Dermis blood vessel endothelial cell (primary cell): ENCODE data around the gene NOL6. TPM values are rescaled to one million over a fixed set of nuclear protein-coding genes. Genes with fewer than 3 reads are reported as not detected.

Experiments used
- DNase-seq: peaks from one replicate; pipeline ENCODE4 v3.0.0; 2010
- total RNA-seq: library from RNA; depleted of rRNA; stranded (reverse); fragments of >200 nt; gene quantifications from 2 replicates; pipeline ENCODE4 v1.2.3, GENCODE V29; 2014

The NOL6 gene
- total RNA-seq, 1 donor from 2014 or later, result 15.5 TPM

DNA sequence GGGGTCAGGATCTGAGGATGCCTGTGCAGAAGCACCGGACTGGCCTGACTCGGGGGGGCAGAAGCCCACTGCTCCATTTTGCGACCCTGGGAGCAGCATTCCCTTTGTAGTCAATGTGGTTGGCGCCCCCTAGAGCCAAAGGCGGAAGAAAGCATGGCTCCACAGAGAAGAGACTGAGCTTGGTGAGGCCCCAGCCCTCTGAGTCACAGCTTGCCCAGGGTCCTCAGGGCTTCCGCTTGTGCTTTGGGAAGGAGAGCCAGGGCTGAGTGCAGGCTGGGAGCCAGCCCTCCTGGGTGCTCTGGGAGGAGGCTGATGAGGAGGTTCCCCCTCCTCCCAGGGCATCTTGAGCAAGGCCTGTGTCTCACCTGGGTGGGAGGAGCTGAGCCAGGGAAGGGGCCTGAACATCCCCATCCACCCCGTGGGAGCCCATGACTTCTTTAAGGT is 20.9 kb downstream of the NOL6 start:
- peak; percentile 85 for DNase-seq

DNA sequence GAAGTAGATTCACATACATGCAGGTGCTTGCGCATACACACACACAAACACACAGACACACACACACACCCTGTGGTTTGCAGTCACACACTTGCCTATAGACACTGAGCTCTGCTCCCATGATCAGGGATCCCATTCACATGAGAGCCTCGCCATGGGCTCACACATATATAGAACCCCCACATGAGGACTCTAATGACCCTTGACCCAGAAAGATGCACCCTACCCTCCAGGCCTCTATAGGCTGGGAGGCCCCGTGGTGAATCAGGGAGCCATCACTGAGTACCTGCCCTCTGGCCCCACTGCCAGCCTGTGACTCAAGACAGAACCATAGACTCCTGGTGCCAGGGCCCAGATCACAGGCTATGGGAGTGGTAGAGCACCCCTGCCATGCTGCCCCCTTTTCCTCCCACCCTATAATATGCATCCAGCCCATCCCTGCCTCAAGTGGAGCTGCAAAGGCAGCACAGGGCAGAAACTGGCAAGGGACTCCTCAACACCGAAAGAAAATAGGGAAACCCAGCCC is 23.0 kb downstream of the NOL6 start:
- DNase-seq, result no peak

DNA sequence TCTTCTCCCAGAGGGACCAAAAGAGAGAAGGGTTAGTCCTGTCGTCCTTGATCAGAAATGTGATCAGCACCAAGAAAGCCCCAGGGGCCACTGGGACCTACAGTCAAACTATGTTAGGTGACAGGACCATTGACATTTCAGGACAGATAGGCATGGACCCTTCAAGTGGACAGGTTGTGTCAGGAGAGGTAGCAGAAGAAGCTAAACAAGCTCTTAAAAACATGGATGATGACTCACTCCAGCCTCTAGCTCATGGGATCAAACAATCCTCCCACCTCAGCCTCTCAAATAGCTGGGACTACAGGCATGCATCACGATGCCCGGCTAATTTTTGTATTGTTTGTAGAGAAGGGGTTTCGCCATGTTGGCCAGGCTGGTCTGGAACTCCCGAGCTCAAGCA is 24.0 kb downstream of the NOL6 start:
- DNase-seq, result no peak

DNA sequence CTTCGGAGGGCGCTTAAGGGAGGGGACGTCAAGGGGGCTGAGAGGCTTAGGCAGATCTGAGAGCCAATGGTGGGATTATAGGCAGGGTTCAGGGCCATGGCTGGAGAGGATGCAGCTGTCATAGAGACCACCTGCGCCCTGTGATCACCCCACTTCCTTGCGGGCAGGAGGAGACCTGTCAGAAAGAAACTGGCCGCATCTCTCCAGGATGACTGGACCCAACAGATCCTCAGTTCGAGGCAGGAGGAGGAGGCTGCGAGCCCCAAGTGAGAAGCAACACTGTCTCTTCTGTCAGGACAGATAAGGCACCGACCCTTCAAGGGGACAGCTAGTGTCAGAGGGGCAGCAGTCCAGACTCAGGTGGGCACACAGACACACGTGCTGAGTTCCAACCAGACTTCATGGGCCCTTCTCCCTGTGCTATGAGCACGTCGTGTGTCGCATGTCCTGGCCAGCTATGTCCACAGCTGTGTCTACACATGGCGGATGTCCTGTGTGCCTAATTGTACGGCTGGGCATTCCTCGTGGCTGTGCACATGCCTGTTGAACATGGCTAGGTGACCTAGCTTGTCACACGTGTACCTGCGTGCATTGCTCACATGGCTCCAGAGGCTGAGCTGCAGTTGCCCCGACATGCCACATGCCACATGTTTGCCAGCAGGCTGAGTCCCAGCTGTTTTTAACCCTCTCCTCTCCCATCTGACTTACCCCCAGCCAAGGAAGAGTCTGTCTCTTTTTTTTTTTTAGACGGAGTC is 25.7 kb downstream of the NOL6 start:
- no peak for DNase-seq

DNA sequence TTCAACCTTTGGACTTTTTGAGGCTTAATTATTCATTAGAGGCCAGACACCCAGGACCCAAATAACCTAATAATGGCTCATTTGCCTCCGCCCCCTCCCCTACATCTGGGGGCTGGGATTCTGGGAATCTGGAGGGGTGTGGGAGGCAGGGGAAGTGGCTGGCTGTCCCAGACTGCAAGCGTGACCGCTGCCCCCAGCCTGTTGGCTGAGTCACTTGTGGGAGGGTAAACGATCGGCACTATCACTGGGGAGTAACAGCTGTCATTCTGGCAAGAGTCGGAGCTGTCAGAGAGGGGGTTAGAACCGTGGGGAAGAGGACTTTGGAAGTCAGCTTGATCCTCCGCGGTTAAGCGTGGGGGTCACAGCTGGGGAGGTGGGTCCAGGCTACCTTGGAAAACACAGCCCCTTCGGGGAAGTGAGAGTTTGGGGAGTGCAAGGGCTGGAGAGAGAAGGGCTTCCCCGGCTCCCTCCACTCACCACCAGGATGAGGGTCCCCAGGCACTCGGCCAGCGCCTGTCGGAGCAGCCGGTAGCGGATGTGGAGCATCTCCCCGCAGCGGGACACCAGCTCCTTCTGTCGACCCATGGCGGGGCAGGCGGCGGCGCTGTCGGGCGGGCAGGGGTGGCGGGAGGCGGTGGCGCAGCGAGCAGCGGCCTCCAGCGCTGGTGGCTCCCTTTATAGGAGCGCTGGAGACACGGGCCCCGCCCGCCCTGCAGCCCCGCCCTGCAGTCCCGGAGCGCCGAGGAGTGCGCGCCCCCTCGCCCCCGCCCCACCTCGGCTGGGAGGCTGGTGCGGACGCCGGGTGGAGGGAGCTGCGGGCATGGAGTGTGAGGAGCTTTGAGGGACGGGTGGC is 26.6 kb downstream of the NOL6 start, which contains the start of gene AQP3:
TSS of gene AQP3 (minus strand) at position 648 of the 853 bp plus-strand sequence. CDS start at position 585, 63 bp downstream.
- DNase-seq, result peak; percentile 59

DNA sequence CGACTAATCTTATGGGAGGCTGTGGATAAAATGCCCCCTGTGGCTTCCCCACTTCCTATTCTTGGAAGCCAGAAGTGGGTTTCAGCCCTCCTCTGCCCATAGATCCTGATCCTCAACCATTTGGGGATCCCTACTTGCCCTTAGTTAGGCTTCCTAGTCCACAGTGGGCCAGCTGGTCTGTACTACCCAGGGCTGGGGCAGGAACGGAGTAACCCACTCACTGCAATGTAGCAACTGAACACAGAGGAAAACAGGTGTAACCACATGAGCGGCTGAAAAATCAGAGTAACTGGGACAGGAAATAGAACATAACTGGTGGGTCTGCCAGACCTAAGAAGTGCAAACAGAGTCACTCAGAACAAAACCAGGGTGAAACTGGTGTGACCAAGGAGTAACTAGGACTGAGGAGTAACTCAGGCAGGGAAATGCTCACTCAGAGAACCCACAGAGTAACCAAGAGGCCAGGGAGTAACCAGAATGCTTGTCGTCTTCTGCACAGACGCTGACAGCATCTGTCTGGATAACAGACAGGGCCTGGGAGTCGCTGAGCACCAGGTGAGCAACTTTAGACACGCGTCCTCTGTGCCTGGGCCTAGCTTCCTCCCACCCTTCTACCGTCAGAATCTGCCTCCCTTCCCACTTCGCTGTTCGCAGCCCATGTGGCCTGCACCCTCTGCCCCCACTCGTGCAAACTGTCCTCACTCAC is 27.3 kb downstream of the NOL6 start:
- DNase-seq, result no peak

DNA sequence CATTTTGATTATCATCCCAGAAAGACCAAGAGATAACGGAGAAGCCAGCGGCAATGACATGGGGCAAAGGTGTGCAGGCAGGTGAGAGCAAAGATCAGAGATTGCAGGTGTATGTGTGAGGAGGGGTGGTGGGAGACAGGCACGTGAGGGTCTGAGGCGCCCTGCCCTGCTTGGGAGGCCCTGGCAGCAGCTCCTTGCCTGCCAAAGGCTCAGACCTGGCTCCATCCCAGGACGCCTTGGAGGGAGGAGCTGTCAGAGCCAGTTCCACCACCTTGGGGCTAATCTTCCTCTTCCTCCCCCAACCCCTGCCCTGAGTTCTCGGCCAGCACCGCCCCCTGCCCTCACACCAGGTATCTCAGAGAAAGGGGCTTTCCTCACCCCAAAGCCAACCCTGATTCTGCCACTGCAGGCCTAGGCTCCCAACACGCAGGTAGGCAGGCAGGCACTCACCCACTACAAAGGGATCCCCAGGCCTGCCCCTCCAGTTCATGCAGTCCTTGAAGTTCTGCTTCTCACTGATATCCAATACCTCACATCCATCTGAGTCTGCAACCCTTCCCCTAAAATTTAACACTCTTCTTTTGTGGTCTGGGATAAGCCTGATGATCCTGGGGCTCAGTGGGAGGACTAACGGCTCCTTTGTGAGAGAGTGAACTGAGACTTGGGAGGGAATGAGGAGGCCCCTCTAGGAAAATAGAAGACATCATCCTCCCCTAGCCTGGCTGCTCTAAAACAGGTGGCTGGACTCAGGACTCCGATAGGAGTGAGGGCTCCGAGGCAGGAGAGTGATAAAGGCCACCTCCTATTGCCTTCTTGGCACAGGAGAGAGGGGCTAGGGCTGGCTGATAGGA is 28.1 kb downstream of the NOL6 start:
- DNase-seq, result no peak

DNA sequence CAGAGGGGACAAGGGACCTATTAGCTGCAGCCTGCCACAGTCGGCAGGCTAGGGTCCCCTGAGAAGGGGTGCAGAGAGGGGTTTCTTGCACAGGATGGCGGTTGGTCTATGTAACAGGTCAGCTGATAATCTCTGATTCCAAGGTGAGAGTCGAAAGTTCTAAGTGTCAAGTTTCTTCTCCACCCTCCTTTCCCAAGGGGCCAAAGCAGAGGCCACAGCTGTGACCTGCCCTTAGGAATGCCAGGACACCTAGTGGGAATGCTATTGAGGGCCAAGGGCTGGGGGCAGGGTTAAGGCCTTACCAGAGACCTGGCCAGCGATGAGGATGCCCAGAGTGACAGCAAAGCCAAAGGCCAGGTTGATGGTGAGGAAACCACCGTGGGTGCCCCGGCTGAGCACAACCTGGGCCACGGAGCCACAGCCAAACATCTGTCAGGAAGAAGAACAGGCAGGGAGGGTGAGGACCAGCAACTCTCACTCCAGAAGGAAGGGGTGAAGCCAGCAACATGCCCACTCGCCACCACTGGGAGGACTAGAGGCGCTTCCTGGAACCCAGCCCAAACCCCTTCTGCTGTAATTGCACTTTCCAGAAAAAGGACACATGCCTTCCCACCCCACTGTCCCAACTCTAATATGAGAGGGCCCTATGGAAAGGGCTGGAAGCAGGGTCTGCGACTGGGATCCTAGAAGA is 30.1 kb downstream of the NOL6 start:
- DNase-seq, result no peak

DNA sequence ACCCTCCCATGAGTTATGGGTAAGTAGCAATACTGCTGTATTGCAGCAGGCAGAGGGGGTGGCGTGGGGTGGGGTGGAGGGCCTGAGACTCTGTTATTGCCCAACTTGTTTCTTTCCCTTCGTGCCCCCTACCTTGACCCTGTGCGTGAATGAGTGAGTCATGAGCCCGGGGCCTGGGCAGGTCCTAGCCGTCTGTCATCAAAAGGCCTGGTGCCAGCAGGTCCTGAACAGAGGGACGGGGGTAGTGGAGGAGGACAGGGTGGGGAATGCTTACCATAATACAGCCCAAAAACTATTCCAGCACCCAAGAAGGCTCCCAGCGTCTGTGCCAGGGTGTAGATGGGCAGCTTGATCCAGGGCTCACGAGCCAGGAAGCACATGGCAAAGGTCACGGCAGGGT is 30.7 kb downstream of the NOL6 start:
- peak; percentile 23 for DNase-seq

DNA sequence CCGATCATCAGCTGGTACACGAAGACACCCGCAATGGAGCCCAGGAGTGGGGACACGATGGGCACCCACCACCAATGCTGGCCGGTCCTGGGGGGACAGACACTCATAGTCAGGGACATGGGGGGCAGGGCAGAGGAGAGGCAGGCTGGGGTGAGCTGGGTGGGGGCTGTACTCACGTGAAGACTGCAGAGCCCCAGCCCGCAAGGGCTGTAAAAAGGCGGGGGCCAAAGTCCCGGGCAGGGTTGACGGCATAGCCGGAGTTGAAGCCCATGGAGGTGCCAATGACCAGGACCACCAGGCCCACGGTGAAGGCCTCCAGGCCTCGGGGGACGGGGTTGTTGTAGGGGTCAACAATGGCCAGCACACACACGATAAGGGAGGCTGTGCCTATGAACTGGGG is 31.6 kb downstream of the NOL6 start:
- no peak for DNase-seq

DNA sequence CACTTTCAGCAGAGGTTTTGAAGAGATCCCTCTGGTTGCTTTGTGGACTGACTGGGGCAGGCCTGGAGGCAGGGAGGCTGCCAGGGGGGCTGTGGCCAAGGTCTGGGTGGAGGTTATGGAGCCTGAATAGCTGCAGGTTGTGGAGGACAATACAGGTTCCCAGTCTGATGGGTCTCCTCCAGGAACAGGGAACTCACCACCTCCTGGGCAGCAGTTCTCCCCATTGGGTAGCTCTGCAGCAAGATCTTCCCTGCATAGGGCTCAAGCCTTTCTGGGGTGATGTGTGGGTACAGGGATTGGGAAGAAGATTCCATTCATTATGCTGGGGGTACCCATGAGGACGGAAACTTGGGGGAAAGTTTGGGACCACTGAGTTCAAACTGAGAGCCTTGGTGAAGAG is 33.1 kb downstream of the NOL6 start:
- no peak for DNase-seq

DNA sequence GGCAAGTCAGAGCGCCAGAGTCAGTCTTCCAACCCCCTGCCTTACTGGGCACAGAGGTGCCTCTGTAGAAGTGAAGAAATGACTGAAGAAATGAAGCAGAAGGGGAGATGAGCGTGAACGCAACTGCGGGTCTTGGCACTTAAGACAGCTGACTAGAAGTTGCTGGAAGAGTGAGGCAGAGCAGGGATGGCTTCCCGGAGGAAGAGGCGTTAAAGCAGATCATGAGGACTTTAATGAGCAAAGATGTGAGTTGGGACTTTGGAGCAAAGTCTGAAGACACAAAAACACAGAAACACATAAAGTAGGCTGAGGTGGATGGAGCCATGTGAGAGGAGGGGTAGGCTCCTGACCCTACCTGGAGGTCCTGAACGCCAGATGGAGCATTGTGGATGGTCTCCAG is 33.5 kb downstream of the NOL6 start:
- no peak for DNase-seq

DNA sequence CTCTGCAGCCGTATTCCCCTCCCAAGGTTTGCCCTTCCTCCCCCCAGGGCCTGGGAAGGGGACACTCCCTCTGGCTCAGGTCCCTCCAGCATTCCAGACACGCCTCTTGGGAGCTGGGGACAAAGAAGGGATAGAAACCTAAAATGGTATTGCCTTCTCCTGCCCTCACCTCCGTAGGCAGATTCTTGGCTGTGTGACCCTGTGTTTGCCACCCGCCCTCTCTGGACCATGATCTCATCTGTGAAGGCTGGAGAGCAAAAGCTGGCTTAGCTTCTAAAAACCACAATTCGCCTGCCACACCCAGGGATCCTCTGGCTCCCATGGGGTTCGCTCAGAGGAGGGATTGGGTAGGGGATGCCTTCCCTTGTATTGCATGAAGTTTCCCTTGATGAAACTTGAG is 34.0 kb downstream of the NOL6 start:
- DNase-seq, result no peak

DNA sequence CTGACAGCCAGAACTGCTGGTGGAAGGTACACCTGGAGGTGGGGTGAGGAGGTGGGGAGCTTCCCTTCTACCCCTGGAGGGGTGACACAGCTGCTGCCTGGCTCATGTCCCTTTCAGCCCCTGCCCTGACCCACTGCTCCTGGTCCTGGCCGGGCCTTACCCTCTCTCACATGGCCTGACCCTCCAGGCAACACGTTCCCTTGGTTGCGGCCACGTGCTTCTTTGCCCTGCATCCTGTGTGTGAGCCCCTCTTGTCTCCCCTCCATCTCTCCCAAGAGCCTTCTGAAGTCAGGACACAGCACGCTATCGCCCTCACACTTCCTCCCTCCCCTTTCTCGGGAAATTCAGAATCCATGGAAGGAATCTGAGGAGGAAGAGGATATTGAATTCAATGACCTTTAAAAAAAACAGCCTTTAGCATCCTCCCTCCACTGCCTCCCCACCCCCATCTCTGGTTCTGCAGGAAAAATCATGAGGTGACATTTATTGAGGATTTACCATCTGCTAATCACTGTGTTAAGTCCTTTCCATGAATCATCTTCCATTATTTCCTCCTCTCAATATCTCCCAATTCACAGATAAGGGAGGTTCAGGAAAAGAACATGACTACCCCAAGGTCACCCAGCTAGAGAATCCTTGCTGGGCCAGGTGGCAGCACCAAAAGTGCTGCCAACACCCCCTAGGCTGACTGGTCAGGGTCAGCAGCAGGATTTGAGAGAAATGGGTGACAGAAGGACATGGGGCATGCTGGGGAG is 34.6 kb downstream of the NOL6 start:
- peak; percentile 30 for DNase-seq

DNA sequence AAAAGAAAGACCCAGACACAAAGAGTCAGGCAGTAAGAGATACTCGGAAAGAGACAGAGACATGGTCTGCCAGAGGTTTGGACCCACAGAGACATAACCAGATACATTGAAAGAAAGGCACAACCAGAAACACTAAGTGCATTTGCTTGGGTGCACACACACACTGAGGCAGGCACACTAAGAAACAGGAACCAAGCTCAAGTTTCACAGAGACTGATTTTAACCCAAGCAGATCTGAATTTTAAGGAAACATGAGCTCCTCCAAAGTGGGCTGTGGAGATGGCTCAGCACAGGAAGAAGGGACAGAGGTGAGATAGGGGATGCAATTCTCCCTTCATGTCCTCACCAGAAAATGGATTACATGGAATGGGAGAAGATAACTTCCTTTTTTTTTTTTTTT is 35.8 kb downstream of the NOL6 start:
- no peak for DNase-seq

DNA sequence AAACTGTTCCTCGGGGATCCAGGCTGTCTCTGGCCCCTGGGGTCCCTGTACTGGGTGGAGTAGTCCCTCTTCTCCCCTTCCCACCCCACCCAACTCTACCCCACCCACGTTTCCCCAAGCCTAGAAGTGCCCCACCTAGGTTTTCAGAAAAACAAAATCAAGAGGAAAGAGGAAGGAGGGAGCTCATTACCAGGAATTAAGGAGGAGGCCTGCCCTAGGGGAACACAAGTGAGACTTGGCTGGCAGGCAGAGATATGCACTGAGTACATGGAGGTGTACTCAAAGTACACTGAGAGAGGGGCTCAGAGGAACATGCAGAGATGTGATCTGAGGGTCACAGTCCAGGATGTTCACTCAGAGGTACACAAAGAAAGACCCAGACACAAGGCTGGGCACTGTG is 36.5 kb downstream of the NOL6 start:
- no peak for DNase-seq

DNA sequence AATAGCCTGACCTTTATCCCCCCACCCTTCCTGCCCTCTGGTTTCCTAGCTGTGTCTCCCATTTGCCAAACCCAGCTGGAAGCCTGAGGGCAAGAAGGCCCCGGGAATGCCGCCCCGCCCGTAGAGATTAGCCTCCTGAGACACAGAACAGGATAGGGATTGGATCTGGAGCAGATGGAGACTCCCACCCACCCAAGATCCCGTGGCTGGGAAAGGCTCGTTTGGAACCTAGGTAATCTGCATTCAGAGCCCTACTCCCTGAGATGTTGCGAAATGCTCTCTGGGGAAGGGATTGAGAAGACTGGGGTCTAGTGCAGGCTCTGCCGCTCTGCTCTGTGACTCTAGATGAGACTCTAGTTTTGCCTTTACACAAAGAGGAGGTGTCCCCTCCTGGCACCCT is 37.3 kb downstream of the NOL6 start:
- no peak for DNase-seq

DNA sequence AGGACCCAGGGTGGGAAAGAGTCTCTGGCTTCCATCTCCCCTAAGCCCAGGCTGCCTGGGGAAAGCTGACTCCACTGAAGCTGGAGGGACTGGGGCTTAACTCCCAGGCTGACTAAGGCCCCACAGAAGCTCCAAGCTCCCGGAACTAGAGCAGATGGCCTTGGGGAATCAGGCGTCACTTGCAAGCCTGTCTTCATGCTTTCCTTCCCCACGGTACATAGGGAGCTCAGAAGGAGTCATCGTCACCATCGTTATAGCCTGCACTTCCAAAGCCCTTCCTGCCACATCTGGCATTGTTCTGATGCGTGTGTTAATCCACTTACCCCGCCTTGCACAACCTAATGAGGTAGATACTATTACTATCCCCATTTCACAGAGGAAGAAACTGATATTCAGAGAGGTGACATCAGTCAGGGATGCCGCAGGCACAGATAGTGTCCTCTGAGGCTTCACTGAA is 37.9 kb downstream of the NOL6 start:
- no peak for DNase-seq

DNA sequence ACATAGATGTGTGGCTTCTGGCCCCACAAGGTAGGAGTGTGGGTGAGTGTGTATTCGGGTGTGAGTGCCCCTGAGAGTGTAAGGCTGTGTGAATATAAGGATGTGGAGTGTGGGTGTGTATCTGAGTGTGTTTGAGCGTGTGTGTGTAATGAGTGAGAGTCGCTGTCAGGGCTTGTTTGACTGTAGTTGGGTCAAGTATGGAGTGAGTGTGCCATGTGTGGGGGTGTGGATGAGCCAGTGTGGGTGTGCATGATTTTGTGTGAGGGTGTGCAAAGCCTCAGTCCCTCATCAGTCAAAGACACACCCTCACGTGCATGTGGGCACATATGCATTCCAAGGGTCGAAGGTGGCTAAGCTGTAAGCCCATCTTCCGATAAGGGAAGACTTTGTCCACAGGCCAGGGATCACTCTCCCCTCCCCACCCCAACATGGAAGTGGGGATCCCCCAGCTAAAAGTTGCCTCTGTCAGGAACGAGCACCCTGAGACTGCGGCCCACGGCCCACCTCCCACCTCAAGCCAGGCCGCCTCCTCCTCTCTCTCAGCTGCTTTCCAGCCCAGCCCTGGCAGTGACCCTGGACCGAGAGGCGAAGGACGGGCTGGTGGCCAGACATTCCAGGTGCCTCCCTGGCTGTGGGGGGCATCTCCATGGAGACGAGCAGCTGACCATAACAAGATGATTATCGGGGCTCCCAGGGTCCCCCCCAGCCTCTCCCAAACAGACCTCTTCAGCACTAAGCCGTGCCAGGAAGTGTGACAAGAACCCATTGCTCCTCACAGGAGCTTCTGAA is 39.2 kb downstream of the NOL6 start:
- no peak for DNase-seq

DNA sequence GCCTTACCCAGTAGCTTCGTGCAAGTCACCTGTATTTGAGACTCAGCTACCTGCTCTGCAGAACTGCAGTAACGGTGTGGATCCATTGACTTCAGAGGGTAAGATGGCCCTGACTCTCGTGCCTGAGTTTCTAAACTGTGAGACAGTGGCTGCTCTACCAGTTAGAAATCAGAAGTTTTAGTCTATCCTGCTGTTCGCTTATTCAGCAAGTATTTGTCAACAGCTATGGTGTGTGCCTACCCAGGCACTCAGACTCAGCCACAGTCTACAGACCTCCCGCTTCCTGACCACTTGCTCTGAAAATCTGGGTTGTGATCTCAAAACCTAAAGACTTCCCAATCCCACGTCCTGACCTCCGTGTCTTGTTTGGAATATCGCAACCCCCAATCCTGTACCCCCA is 39.9 kb downstream of the NOL6 start:
- DNase-seq, result no peak
